Stimulated activated CD8-positive, alpha-beta memory T cell treated with anti-CD3 and anti-CD28 coated beads, Interleukin-12 subunit alpha, Interleukin-12 subunit beta, amount 100 ng/mL, for 4 hours (primary cell): Measurements from ENCODE around the gene SHOX.

Source experiments
- DNase-seq: peaks from one replicate; pipeline ENCODE4 v3.0.0-alpha.2; 2020; ENCODE audit warnings: low read depth

The SHOX gene

GRCh38 chrX:666762-667720 lies 36.5 kb downstream of the SHOX start:
- no peak for DNase-seq

GRCh38 chrX:670645-671044 lies 40.1 kb downstream of the SHOX start:
- no peak for DNase-seq

- DNase-seq: no peak
Measured at GRCh38 chrX:672931-673330, 42.3 kb downstream of the SHOX start.

DNA sequence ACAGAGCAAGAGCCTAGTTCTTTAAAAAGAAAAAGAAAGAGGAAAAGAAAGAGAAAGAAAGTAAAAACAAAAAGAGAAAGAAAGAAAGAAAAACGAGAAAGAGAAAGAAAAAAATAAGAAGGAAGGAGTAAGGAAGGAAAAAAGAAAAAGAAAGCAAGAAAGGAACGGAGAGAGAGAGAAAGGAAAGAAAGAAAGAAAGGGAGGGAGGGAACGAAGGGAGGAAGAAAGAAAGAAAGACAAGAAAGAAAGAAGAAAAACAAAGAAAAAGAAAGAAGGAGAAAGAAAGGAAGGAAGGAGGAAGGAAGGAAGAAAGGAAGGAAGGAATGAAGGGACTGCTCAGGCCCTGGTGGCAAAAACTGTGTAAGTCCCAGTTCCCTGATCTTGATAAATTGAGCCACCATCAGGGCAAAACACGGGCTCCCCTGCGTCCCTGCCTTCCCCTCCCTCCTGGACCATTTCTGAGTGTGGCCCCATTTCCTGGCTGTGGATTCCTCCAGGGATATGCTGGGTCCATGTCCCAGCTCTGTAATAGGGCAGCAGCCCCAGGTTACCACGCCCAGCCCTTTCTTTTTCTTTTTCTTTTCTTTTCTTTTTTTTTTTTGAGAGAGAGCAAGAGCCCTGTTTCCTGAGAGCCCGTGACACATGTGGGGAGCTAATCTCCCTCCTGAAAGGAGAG lies 44.8 kb downstream of the SHOX start:
- DNase-seq: no peak

DNA sequence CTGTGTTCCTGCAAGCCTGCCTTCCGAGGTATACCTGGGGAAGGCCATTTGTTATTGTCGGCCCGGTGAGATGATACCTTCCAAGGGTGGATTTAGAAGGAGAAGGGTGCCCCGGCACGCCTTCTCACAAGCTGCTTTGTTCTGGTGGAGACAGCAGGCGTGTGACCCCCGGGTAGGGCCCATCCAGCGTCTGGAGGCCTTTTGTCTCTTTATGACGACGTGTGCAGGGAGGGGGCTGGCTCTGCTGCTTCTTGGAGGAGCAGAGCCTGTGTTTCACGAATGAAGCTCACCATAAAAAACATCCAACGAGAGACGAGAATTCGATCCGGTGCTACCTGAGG lies 45.3 kb downstream of the SHOX start:
- DNase-seq: no peak

DNA sequence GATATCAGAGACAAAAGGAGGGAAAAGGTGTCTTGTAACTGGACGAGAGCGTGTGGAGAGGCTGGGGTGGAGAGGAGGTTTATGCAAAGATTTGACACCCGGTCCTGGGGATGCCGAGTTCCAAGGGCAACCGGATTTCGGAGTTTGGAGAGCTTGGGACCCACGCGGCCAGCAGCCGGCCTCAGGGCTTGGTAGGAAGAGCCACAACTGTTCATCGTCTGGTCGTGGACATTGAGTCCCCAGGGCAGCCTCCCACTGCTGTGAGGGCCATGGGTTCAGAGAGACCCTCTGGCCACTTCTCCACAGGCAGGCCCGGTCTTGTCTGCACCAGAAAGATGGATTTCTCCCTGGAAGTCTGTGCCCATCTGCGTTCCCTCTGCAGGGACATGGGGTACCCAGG lies 46.8 kb downstream of the SHOX start:
- no peak for DNase-seq

DNA sequence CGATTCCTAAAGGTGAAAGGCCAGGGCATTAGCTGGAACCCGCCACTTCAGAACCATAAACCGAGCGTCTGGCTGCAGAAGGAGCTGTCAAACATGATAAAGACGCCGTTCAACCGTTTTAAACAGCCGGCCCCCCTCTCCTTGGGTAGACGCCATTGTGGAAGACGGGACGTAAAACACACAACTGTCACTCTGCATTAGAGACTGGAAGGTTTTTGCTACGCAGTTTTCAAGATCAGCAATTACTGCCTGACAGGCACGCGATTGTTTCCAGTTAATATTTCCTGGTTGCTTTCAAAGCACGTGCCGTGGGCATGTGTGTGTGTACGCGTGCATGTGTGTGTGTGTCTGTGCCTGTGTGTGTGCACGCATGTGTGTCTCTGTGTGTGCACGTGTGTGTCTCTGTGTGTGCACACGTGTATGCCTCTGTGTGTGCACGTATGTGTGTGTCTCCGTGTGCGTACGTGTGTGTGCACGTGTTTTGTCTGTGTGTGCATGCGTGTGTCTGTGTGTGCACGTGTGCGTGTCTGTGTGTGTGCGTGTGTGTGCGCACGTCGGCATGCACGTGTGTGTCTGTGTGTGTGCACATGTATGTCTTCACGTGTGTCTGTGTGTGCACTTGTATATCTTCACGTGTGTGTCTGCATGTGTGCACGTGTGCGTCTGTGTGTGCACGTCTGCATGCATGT lies 48.8 kb downstream of the SHOX start:
- DNase-seq: no peak

DNA sequence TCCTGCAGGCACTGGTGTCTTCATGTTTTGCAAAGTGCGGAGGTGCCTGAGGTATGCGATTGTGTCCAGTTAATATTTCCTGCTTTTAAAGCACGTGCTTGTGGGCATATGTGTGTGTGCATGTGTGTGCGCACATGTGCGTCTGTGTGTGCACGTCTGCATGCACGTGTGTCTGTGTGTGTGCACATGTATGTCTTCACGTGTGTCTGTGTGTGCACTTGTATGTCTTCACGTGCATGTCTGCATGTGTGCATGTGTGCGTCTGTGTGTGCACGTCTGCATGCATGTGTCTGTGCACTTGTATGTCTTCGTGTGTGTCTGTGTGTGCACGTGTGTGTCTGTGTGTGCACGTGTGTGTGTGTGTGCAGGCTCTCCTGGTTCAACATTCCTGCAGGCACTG lies 49.5 kb downstream of the SHOX start:
- DNase-seq: no peak

DNA sequence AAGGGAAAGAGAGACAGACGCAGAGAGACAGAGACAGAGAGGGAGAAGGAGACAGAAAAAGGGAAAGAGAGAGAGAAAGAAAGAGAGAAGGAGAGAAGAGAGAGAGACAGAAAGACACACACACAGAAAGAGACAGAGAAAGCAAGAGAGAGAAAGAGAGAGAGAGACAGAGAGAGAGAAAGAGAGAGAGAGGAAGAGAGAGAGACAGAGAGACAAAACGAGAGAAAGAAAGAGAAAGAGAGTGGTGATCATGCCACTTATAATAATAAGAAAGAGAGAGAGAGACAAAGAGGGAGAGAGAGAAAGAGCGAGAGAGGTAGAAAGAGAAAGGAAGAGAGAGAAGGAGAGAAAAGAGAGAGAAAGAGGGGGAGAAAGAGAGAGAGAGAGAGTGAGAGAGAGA lies 51.4 kb downstream of the SHOX start:
- DNase-seq: no peak

GRCh38 chrX:682892-683291 lies 52.3 kb downstream of the SHOX start:
- no peak for DNase-seq

GRCh38 chrX:683576-683975 lies 53.0 kb downstream of the SHOX start:
- DNase-seq: no peak

GRCh38 chrX:685120-686032 lies 54.8 kb downstream of the SHOX start:
- no peak for DNase-seq

- no peak for DNase-seq
Measured at GRCh38 chrX:689983-690382, 59.4 kb downstream of the SHOX start.

GRCh38 chrX:694800-695199 lies 64.2 kb downstream of the SHOX start:
- no peak for DNase-seq

DNA sequence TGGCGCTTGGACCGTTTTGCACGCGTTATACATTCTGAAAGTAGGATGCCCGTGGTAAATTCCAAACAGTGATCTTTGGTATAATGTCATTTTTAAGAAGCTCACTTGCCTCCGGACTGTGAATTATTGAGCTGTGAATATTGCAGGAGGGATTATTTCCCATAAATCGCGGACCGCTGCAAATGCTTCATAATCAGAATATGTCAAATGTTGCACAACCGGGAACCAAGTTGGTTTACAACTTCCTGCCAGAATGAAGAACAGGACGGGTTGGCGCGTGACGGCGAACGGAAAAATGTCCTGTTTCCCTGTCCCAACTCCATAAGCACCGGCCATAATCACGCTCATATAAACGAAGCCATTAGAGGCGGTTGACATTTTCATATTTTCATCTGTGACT lies 67.6 kb downstream of the SHOX start:
- no peak for DNase-seq

- no peak for DNase-seq
Measured at GRCh38 chrX:700936-701335, 70.3 kb downstream of the SHOX start.

DNA sequence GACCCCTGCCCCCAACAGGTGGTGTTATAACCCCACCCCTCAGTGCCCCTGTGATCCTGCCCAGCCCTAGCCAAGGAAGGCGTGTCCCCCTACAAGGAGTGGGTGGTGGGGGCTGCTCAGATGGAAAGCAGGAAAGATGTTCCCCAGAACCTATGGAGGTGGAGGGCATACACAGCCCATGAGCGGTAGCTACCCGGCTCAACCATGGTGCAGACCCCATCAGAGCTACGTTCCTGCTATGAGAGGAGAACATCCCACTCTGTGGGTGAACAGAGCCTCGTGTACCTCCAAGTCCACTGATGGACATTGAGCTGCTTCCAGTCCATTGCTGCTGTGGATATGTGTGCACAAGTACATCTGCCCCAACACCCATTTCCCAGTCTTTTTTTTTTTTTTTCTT lies 71.1 kb downstream of the SHOX start:
- no peak for DNase-seq

GRCh38 chrX:703466-703865 lies 72.9 kb downstream of the SHOX start:
- no peak for DNase-seq

- DNase-seq: no peak
Measured at GRCh38 chrX:703866-704265, 73.3 kb downstream of the SHOX start.
